HepG2 (cell line): Measurements from ENCODE around the gene FNDC8. TPM values are rescaled to one million over a fixed set of nuclear protein-coding genes. Genes with fewer than 3 reads are reported as not detected.

Experiments used
- ATAC-seq: fragments of 200-7000 bp; cut with Tn5 transposase; 3 replicates; pipeline ENCODE4 v1.9.1; 2020; ENCODE audit warnings: mild to moderate bottlenecking, moderate library complexity
- BruUV-seq: library from RNA; stranded (reverse); fragments of 400-500 nt; replicated peaks from 2 replicates; lab custom pipeline; 2021; lab: Mats Ljungman, UMichigan
- CTCF ChIA-PET: fragments of 300-600 bp; formaldehyde crosslinking; extraction: SDS; loops from one replicate; lab custom pipeline; 2021; ENCODE audit warnings: low total read pairs, inconsistent platforms, low intra/inter-chr PET ratio; lab: Yijun Ruan, JAX
- POLR2A ChIA-PET: fragments of 350-600 bp; sonication (Branson Sonifier 250); formaldehyde crosslinking; loops from one replicate; lab custom pipeline; 2020; ENCODE audit warnings: antibody characterized with exemption, inconsistent platforms; lab: Yijun Ruan, JAX
- DNase-seq: peaks from one replicate; pipeline ENCODE4 v3.0.0-alpha.2; 2015; ENCODE audit warnings: low spot score
- FAIRE-seq: peaks from 3 replicates; lab custom pipeline; 2011; peaks lifted over from hg19 to GRCh38; lab: Jason Lieb, UNC
- H2AFZ ChIP-seq: one replicate; pipeline ENCODE4 v1.6.1; 2011; ENCODE audit warnings: low read length, inconsistent platforms
- H3K27ac ChIP-seq: fragments of 300-600 bp; 3 replicates; pipeline ENCODE4 v1.8.0; 2011; ENCODE audit warnings: mixed run types, mild to moderate bottlenecking, mixed read lengths, low read length, inconsistent platforms; ENCODE audit not compliant: insufficient read depth; ENCODE audit errors: extremely low read length
- H3K27me3 ChIP-seq, 2 experiments: fragments of 200-600 bp in 1 of 2; 2 replicates in 1 of 2; 3 replicates in 1 of 2; pipeline versions ENCODE4 v1.6.0 to v1.8.0; 2011; ENCODE audit warnings: low read length in 2 of 2, mild to moderate bottlenecking in 2 of 2, moderate library complexity in 2 of 2, inconsistent platforms in 1 of 2; ENCODE audit not compliant: insufficient read depth in 2 of 2, control insufficient read depth in 1 of 2
- H3K36me3 ChIP-seq, 2 experiments: fragments of 200-600 bp in 1 of 2; replicated peaks in 1 of 2; 2 replicates in 1 of 2; 3 replicates in 1 of 2; pipeline versions ENCODE4 v1.5.1 to v1.8.0; 2011; ENCODE audit warnings: low read length in 2 of 2, inconsistent platforms in 1 of 2; ENCODE audit not compliant: insufficient read depth in 2 of 2, control insufficient read depth in 1 of 2
- H3K4me1 ChIP-seq: 2 replicates; pipeline ENCODE4 v1.5.1; 2012; ENCODE audit warnings: low read length, inconsistent platforms; ENCODE audit not compliant: insufficient read depth
- H3K4me2 ChIP-seq: 2 replicates; pipeline ENCODE4 v1.6.0; 2011; ENCODE audit warnings: low read depth, low read length, inconsistent platforms
- H3K4me3 ChIP-seq, 3 experiments: fragments of 200-600 bp in 1 of 3; sonication (generic), shearing (Covaris generic) in 1 of 3; replicated peaks in 1 of 3; 2 replicates each; pipeline ENCODE4 v1.5.1; 2011 to 2016; ENCODE audit warnings: low read length in 3 of 3, inconsistent platforms in 2 of 3, low read depth in 2 of 3, mild to moderate bottlenecking in 2 of 3, control low read depth in 1 of 3, mixed read lengths in 1 of 3; ENCODE audit not compliant: insufficient read depth in 1 of 3
- H3K79me2 ChIP-seq: one replicate; pipeline ENCODE4 v1.6.1; 2011; ENCODE audit warnings: low read length, inconsistent platforms; ENCODE audit not compliant: insufficient read depth
- H3K9ac ChIP-seq: 2 replicates; pipeline ENCODE4 v1.6.0; 2011; ENCODE audit warnings: mild to moderate bottlenecking, low read depth, low read length, inconsistent platforms; ENCODE audit not compliant: insufficient read depth
- H3K9me3 ChIP-seq: 2 replicates; pipeline ENCODE4 v1.5.1; 2012; ENCODE audit warnings: mild to moderate bottlenecking, low read length
- H4K20me1 ChIP-seq: 2 replicates; pipeline ENCODE4 v1.6.0; 2011; ENCODE audit warnings: inconsistent platforms, mild to moderate bottlenecking, low read length, moderate library complexity; ENCODE audit not compliant: insufficient read depth
- BORCS8-MEF2B ChIP-seq: sonication (generic); formaldehyde crosslinking; IDR thresholded peaks from 2 replicates; pipeline ENCODE4 v1.8.0; 2022; ENCODE audit warnings: mild to moderate bottlenecking, missing genetic modification reagents
- ESRRA ChIP-seq: sonication (generic); formaldehyde crosslinking; IDR thresholded peaks from 2 replicates; pipeline ENCODE4 v1.5.1; 2020; ENCODE audit warnings: mild to moderate bottlenecking, low read depth, missing genetic modification reagents
- FOXJ3 ChIP-seq: sonication (generic); formaldehyde crosslinking; IDR thresholded peaks from 2 replicates; pipeline ENCODE4 v1.4.0; 2020; ENCODE audit warnings: missing genetic modification reagents, mild to moderate bottlenecking, borderline replicate concordance
- KMT2B ChIP-seq: IDR thresholded peaks from 2 replicates; pipeline ENCODE4 v1.6.1; 2016; ENCODE audit warnings: missing genetic modification reagents, missing compliant biosample characterization
- MAFK ChIP-seq, 2 experiments: IDR thresholded peaks in 1 of 2; conservative IDR thresholded peaks in 1 of 2; 2 replicates each; pipeline ENCODE4 v1.6.1; 2011; ENCODE audit warnings: improper control_type of control experiment in 2 of 2, low read length in 2 of 2
- MXD4 ChIP-seq: IDR thresholded peaks from 2 replicates; pipeline ENCODE4 v1.6.1; 2016; ENCODE audit warnings: mild to moderate bottlenecking, missing biosample characterization, missing genetic modification reagents
- NRL ChIP-seq: sonication (generic); formaldehyde crosslinking; IDR thresholded peaks from 2 replicates; pipeline ENCODE4 v1.5.0; 2020; ENCODE audit warnings: missing genetic modification reagents, mild to moderate bottlenecking, moderate library complexity, borderline replicate concordance
- PCBP2 ChIP-seq: fragments of 200-400 bp; formaldehyde crosslinking; optimal IDR thresholded peaks from 2 replicates; pipeline ENCODE3; 2018; ENCODE audit warnings: low read length, low read depth; ENCODE audit not compliant: poor library complexity, severe bottlenecking
- RFX1 ChIP-seq: fragments of 450-650 bp; IDR thresholded peaks from 2 replicates; pipeline ENCODE4 v1.6.1; 2017
- SOX13 ChIP-seq, 3 experiments: fragments of 450-650 bp in 1 of 3; sonication (generic) in 1 of 3; formaldehyde crosslinking in 1 of 3; IDR thresholded peaks in 2 of 3; conservative IDR thresholded peaks in 1 of 3; 2 replicates each; pipeline versions ENCODE4 v1.5.0 to v1.6.1; 2016 to 2020; ENCODE audit warnings: antibody characterized with exemption in 1 of 3, mild to moderate bottlenecking in 1 of 3, missing compliant biosample characterization in 1 of 3, missing genetic modification reagents in 1 of 3, moderate library complexity in 1 of 3
- TCF7L2 ChIP-seq: IDR thresholded peaks from 2 replicates; pipeline ENCODE4 v1.6.1; 2011; ENCODE audit warnings: mild to moderate bottlenecking, low read depth, low read length, moderate library complexity
- ZNF24 ChIP-seq: fragments of 450-650 bp; IDR thresholded peaks from 2 replicates; pipeline ENCODE4 v1.6.1; 2017; ENCODE audit warnings: antibody characterized with exemption, mild to moderate bottlenecking
- WGBS: methylation state at CpG from one replicate; pipeline ENCODE4 v1.1.6; 2017; ENCODE audit warnings: low lambda C conversion rate; 5-methylcytosine and 5-hydroxymethylcytosine counted together
- in situ Hi-C: cut with HindIII; loops from 2 replicates; pipeline ENCODE4 v1.10.0; 2017; ENCODE audit warnings: low pct_unique_long_range_greater_than_20kb; ENCODE audit not compliant: extremely low pct_ligation_motif_present
- intact Hi-C: fragments of 100-400 bp; cut with micrococcal nuclease; formaldehyde crosslinking; loops from one replicate; pipeline ENCODE4 v1.10.0; 2022; ENCODE audit not compliant: unreplicated experiment
- polyA plus RNA-seq, 8 experiments: library from polyadenylated mRNA; depleted of rRNA in 3 of 8; stranded (reverse) in 7 of 8; unstranded in 1 of 8; fragments of >200 nt; fragmentation: Illumina TruSeq in 4 of 8; extraction: Trizol in 4 of 8; gene quantifications; 2 replicates each; pipeline versions ENCODE4 v1.2.1 to v1.2.3, GENCODE V29; 2011 to 2016; ENCODE audit warnings: low read depth in 4 of 8, missing spikeins in 1 of 8, mixed read lengths in 1 of 8; ENCODE audit not compliant: insufficient read depth in 1 of 8
- total RNA-seq, 5 experiments: library from RNA; depleted of rRNA; stranded (reverse); fragments of >200 nt; fragmentation: Illumina TruSeq; extraction: Trizol; gene quantifications; 2 replicates each; pipeline ENCODE4 v1.2.3, GENCODE V29; 2016; ENCODE audit warnings: low read depth in 1 of 5
- TF ChIP-seq, protein P1 (sequence below): sonication (generic); formaldehyde crosslinking; IDR thresholded peaks from 2 replicates; pipeline ENCODE4 v1.8.1; 2022; ENCODE audit warnings: low read depth, mild to moderate bottlenecking, missing genetic modification reagents
- TF ChIP-seq, protein P2 (sequence below): sonication (generic); formaldehyde crosslinking; IDR thresholded peaks from 2 replicates; pipeline ENCODE4 v1.5.0; 2020; ENCODE audit warnings: mild to moderate bottlenecking, missing genetic modification reagents, borderline replicate concordance
- TF ChIP-seq, protein P3 (sequence below): IDR thresholded peaks from 2 replicates; pipeline ENCODE4 v1.4.0; 2020; ENCODE audit warnings: mild to moderate bottlenecking, missing genetic modification reagents

FNDC8 gene
- total and polyA plus RNA-seq, 2 of the 13 experiments (the other 11 are each of a cell fraction or from before 2014, with no cell fraction given): not detected

DNA sequence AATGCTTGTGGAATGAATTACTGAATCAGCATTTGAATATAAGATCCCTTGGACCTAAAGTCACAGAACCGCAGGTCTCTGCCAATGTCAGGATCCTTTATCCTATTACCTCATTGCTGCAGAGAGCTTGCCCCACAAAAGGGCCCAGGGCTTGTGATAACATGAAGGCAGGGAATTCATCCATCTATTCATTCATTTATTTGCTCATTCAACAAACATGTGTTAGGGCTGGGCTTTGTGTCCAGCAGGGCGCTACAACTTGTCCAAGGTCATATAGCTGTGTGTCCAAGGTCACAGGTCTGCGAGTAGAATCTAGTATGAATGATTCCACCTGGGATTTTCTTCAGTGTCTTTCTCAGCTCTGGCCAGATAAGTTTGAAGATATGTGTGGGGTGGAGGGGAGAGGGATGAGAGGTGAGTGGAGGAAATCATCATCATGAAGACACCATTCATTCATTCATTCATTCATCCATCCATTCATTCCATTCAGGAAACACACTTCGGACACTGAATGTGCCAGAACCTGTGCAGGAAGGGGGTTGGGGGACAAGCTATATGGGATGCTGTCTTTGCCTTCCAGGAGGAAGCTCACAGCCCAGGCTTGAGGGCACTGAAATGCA, 24.9 kb downstream of the FNDC8 start:
- CTCF ChIA-PET: no interaction called here
- H3K79me2 ChIP-seq: peaks cover 6% of the 10 kb centered on the region
- WGBS: 11% methylated on average over 4 of the region's 4 CpGs
- H3K9ac ChIP-seq: no peak overlapping the region
- intact Hi-C loops: no loop called here
- no peak for FAIRE-seq
- H3K27me3 ChIP-seq: peaks cover 8 to 34% of the 10 kb centered on the region in 2 experiments; a peak in 3 of 5 replicates
- no peak overlapping the region for H3K27ac ChIP-seq
- no peaks in the 10 kb centered on the region for H3K9me3 ChIP-seq
- BruUV-seq: no TSS peak
- in situ Hi-C loops: no loop called here
- H3K4me3 ChIP-seq: no peak overlapping the region
- no peak for ATAC-seq
- peaks cover 31% of the 10 kb centered on the region for H3K4me1 ChIP-seq
- peak; percentile 69 for DNase-seq
- H2AFZ ChIP-seq: no peak overlapping the region
- peak overlapping the region; percentile 9; the same call in 1 of the 2 replicates for H3K4me2 ChIP-seq
- no peaks in the 10 kb centered on the region for H3K36me3 ChIP-seq
- POLR2A ChIA-PET: no interaction called here
- H4K20me1 ChIP-seq: no peaks in the 10 kb centered on the region
- TF ChIP-seq BORCS8-MEF2B (CRISPR knock-in tag): no peak
- TF ChIP-seq ESRRA (CRISPR knock-in tag): peak; percentile 81
- TF ChIP-seq, protein P1, sequence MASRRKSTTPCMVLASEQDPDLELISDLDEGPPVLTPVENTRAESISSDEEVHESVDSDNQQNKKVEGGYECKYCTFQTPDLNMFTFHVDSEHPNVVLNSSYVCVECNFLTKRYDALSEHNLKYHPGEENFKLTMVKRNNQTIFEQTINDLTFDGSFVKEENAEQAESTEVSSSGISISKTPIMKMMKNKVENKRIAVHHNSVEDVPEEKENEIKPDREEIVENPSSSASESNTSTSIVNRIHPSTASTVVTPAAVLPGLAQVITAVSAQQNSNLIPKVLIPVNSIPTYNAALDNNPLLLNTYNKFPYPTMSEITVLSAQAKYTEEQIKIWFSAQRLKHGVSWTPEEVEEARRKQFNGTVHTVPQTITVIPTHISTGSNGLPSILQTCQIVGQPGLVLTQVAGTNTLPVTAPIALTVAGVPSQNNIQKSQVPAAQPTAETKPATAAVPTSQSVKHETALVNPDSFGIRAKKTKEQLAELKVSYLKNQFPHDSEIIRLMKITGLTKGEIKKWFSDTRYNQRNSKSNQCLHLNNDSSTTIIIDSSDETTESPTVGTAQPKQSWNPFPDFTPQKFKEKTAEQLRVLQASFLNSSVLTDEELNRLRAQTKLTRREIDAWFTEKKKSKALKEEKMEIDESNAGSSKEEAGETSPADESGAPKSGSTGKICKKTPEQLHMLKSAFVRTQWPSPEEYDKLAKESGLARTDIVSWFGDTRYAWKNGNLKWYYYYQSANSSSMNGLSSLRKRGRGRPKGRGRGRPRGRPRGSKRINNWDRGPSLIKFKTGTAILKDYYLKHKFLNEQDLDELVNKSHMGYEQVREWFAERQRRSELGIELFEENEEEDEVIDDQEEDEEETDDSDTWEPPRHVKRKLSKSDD: no peak
- TF ChIP-seq FOXJ3 (CRISPR knock-in tag): no peak
- peak; percentile 62; the same call in 1 of the 2 replicates for TF ChIP-seq ZNF24
- no peak for TF ChIP-seq RFX1
- no peak for TF ChIP-seq PCBP2
- TF ChIP-seq, protein P2, sequence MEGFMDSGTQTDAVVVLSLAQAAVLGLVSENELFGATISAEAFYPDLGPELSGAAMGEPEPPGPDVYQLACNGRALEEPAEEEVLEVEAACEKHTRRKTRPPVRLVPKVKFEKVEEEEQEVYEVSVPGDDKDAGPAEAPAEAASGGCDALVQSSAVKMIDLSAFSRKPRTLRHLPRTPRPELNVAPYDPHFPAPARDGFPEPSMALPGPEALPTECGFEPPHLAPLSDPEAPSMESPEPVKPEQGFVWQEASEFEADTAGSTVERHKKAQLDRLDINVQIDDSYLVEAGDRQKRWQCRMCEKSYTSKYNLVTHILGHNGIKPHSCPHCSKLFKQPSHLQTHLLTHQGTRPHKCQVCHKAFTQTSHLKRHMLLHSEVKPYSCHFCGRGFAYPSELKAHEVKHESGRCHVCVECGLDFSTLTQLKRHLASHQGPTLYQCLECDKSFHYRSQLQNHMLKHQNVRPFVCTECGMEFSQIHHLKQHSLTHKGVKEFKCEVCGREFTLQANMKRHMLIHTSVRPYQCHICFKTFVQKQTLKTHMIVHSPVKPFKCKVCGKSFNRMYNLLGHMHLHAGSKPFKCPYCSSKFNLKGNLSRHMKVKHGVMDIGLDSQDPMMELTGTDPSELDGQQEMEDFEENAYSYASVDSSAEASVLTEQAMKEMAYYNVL (CRISPR knock-in tag): peak; percentile 24; the same call in 1 of the 2 replicates
- TF ChIP-seq KMT2B (CRISPR knock-in tag): no peak
- TF ChIP-seq, protein P3, sequence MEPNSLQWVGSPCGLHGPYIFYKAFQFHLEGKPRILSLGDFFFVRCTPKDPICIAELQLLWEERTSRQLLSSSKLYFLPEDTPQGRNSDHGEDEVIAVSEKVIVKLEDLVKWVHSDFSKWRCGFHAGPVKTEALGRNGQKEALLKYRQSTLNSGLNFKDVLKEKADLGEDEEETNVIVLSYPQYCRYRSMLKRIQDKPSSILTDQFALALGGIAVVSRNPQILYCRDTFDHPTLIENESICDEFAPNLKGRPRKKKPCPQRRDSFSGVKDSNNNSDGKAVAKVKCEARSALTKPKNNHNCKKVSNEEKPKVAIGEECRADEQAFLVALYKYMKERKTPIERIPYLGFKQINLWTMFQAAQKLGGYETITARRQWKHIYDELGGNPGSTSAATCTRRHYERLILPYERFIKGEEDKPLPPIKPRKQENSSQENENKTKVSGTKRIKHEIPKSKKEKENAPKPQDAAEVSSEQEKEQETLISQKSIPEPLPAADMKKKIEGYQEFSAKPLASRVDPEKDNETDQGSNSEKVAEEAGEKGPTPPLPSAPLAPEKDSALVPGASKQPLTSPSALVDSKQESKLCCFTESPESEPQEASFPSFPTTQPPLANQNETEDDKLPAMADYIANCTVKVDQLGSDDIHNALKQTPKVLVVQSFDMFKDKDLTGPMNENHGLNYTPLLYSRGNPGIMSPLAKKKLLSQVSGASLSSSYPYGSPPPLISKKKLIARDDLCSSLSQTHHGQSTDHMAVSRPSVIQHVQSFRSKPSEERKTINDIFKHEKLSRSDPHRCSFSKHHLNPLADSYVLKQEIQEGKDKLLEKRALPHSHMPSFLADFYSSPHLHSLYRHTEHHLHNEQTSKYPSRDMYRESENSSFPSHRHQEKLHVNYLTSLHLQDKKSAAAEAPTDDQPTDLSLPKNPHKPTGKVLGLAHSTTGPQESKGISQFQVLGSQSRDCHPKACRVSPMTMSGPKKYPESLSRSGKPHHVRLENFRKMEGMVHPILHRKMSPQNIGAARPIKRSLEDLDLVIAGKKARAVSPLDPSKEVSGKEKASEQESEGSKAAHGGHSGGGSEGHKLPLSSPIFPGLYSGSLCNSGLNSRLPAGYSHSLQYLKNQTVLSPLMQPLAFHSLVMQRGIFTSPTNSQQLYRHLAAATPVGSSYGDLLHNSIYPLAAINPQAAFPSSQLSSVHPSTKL: 0 out of 2 replicates have a peak, but pooled peaks have one; percentile 11
- TF ChIP-seq MAFK (conservative IDR thresholded peaks at IDR 0.05 in 1 of 2, IDR thresholded peaks at IDR 0.05 in 1 of 2; ENCODE audit: low read length in 2 of 2): 0 out of 4 replicates have a peak, but pooled peaks of 1 of the 2 experiments have one; percentile 16
- no peak for TF ChIP-seq NRL
- no peak for TF ChIP-seq MXD4 (CRISPR knock-in tag)
- no peak for TF ChIP-seq SOX13 (IDR thresholded peaks at IDR 0.05)
- TF ChIP-seq SOX13 (CRISPR knock-in tag; conservative IDR thresholded peaks at IDR 0.05 in 1 of 2, IDR thresholded peaks at IDR 0.05 in 1 of 2): peak in 1 of 2 experiments; percentile 32; a peak in 1 of 4 replicates
- TF ChIP-seq TCF7L2: no peak
